Ovary (tissue), 9 donors: Measurements from ENCODE around the gene FMNL3. TPM values are rescaled to one million over a fixed set of nuclear protein-coding genes. Genes with fewer than 3 reads are reported as not detected.

Experiments
- DNase-seq, 5 donors: peaks; one replicate each; pipeline ENCODE4 v3.0.0-alpha.2; 2019 to 2020
- H3K27ac ChIP-seq, 2 donors: fragments of 200-600 bp; one replicate each; pipeline versions ENCODE4 v1.5.1 to v1.8.0; 2019 to 2022
- H3K27me3 ChIP-seq: fragments of 200-600 bp; one replicate; pipeline ENCODE4 v1.8.0; 2022
- H3K36me3 ChIP-seq: fragments of 200-600 bp; sonication (generic); one replicate; pipeline ENCODE4 v1.5.1; 2019
- H3K4me1 ChIP-seq: one replicate; pipeline ENCODE4 v1.8.1; 2013; ENCODE audit warnings: mild to moderate bottlenecking, moderate library complexity; ENCODE audit not compliant: insufficient read depth
- H3K4me3 ChIP-seq: fragments of 200-600 bp; sonication (generic); one replicate; pipeline ENCODE4 v1.5.1; 2017
- H3K9me3 ChIP-seq, 2 donors: fragments of 200-600 bp in 1 of 2; sonication (generic) in 1 of 2; one replicate each; pipeline versions ENCODE4 v1.5.1 to v1.8.1; 2013 to 2019; ENCODE audit warnings: mild to moderate bottlenecking in 1 of 2, moderate library complexity in 1 of 2
- CTCF ChIP-seq, 3 donors: fragments of 450-650 bp in 2 of 3; fragments of 200-600 bp in 1 of 3; IDR thresholded peaks; one replicate each; pipeline versions ENCODE4 v1.5.1 to v1.8.0; 2016 to 2022; ENCODE audit warnings: antibody characterized with exemption in 3 of 3, mild to moderate bottlenecking in 1 of 3
- EP300 ChIP-seq: sonication (generic); formaldehyde crosslinking; IDR thresholded peaks from one replicate; pipeline ENCODE4 v1.6.1; 2017; ENCODE audit warnings: antibody characterized with exemption
- POLR2A ChIP-seq: fragments of 450-650 bp; IDR thresholded peaks from one replicate; pipeline ENCODE4 v1.6.1; 2017; ENCODE audit warnings: antibody characterized with exemption, mild to moderate bottlenecking, moderate library complexity
- WGBS, 3 donors: extraction: QIAGEN DNeasy Blood & Tissue Kit in 1 of 3; methylation state at CpG; one replicate each; pipeline versions ENCODE4 v1.1.5 to v1.1.7; 2013 to 2017; 5-methylcytosine and 5-hydroxymethylcytosine counted together
- intact Hi-C, 4 donors: fragments of 100-400 bp; cut with DNase I; formaldehyde crosslinking; loops; one replicate each; pipeline versions ENCODE4 v1.11.0 to v1.15.1; 2022 to 2023
- polyA plus RNA-seq, 2 donors: library from polyadenylated mRNA; stranded (reverse); fragments of 200-250 nt in 1 of 2; fragments of 350-450 nt in 1 of 2; fragmentation: Illumina TruSeq in 1 of 2; extraction: RNeasy Lipid Tissue Mini Kit (QIAGEN cat#74804) in 1 of 2; gene quantifications; one replicate each; pipeline ENCODE4 v1.2.3, GENCODE V29; 2013 to 2014
- total RNA-seq, 7 donors: library from RNA; depleted of rRNA in 2 of 7; stranded (reverse); fragments of >200 nt in 2 of 7; fragmentation: NEBNext Ultra II Directional in 3 of 7; extraction: Animal tissue kit (Norgen Biotek cat#: 25700) in 3 of 7; gene quantifications; one replicate each; pipeline versions ENCODE4 v1.1.0 to v1.2.4, GENCODE V29; 2016 to 2023
- donor health status: DM: no; HTN: no; CAD: no; lungs with moderate emphysema.
- donor health status: DM: no; HTN: no; CAD: no.
- donor health status: Bipolar disorder and iron deficiency.
- donor health status: DM: yes; HTN: yes; CAD: no.
- donor health status: DM: no; HTN: no; CAD: no.
- donor health status: DM: yes; HTN: yes; CAD: no.

The FMNL3 gene
- total and polyA plus RNA-seq, 9 donors = 15.7 to 58.1 (median 33.1) TPM

GRCh38 chr12:49646331-49646830, 60.8 kb downstream of the FMNL3 start:
- intact Hi-C loops = no loop called here
- Histone ChIP-seq H3K4me1 (no peaks in the 10 kb centered on the region), H3K4me3 (no peak overlapping the region), H3K36me3 (no peaks in the 10 kb centered on the region), H3K27me3 (no peaks in the 10 kb centered on the region), H3K27ac (no peak overlapping the region), H3K9me3 (no peaks in the 10 kb centered on the region)
- TF ChIP-seq CTCF (IDR thresholded peaks at IDR 0.05) = no peak
- no peak for TF ChIP-seq POLR2A
- no peak for TF ChIP-seq EP300
- WGBS, 3 donors = 90 to 92% (median 92%) methylated on average over 7 of the region's 7 CpGs
- DNase-seq = no peak

GRCh38 chr12:49645146-49646039, 61.8 kb downstream of the FMNL3 start:
- no peak overlapping the region for H3K4me3 ChIP-seq
- H3K9me3 ChIP-seq = no peaks in the 10 kb centered on the region
- no peaks in the 10 kb centered on the region for H3K36me3 ChIP-seq
- TF ChIP-seq EP300 = no peak
- TF ChIP-seq CTCF (IDR thresholded peaks at IDR 0.05) = no peak
- TF ChIP-seq POLR2A = no peak
- H3K27ac ChIP-seq = no peak overlapping the region
- WGBS, 3 donors = 82 to 86% (median 84%) methylated on average over 6 of the region's 6 CpGs
- no peak for DNase-seq
- H3K4me1 ChIP-seq = no peaks in the 10 kb centered on the region
- intact Hi-C loops = loop anchor here in 3 of 4 donors (2.0 kb wide), 1 partner anchor 61 kb away; the partner anchor contains the start of gene FMNL3 (in 3 of the 3)
- no peaks in the 10 kb centered on the region for H3K27me3 ChIP-seq

GRCh38 chr12:49644620-49644994, 62.6 kb downstream of the FMNL3 start:
- peak; percentile 83 to 90 (median 88) for DNase-seq
- H3K27ac ChIP-seq = peak overlapping the region; percentile 1 to 49
- peak; percentile 90 to 97 (median 95) for TF ChIP-seq CTCF (IDR thresholded peaks at IDR 0.05)
- no peak for TF ChIP-seq POLR2A
- H3K36me3 ChIP-seq = no peaks in the 10 kb centered on the region
- no peaks in the 10 kb centered on the region for H3K27me3 ChIP-seq
- WGBS, 3 donors = 0 to 8% (median 6%) methylated on average over 2 of the region's 2 CpGs
- intact Hi-C loops = loop anchor here (1.0 to 2.0 kb wide), 2 partner anchors 62 to 63 kb away; partner anchors contain the start of gene FMNL3 (in 4 of the 4)
- no peaks in the 10 kb centered on the region for H3K4me1 ChIP-seq
- no peaks in the 10 kb centered on the region for H3K9me3 ChIP-seq
- H3K4me3 ChIP-seq = no peak overlapping the region

GRCh38 chr12:49643961-49644619, 63.1 kb downstream of the FMNL3 start:
- Histone ChIP-seq H3K27ac (peak overlapping the region; percentile 1 to 49), H3K4me3 (no peak overlapping the region), H3K36me3 (no peaks in the 10 kb centered on the region), H3K9me3 (no peaks in the 10 kb centered on the region), H3K4me1 (no peaks in the 10 kb centered on the region), H3K27me3 (no peaks in the 10 kb centered on the region)
- DNase-seq = peak in 2 of 5 donors; percentile 46 to 59
- 32 to 42% (median 37%) methylated on average over 10 of the region's 10 CpGs for WGBS, 3 donors
- TF ChIP-seq POLR2A (no peak), EP300 (no peak), CTCF (IDR thresholded peaks at IDR 0.05) (no peak)
- intact Hi-C loops = loop anchor here (1.0 to 2.0 kb wide), 2 partner anchors 63 kb away; partner anchors contain the start of gene FMNL3 (in 4 of the 4)
